GM12878 (cell line): ENCODE measurements around the gene TMEM150A.

Experiments used
- CTCF ChIP-seq, 3 experiments: IDR thresholded peaks in 2 of 3; conservative IDR thresholded peaks in 1 of 3; 2 replicates each; pipeline ENCODE4 v1.5.1; 2011; ENCODE audit warnings: low read depth in 3 of 3, low read length in 3 of 3, mild to moderate bottlenecking in 3 of 3, control low read depth in 2 of 3, moderate library complexity in 2 of 3, inconsistent platforms in 1 of 3, mixed read lengths in 1 of 3; ENCODE audit not compliant: control insufficient read depth in 2 of 3, insufficient read depth in 1 of 3; ENCODE audit errors: extremely low read depth in 1 of 3
- EP300 ChIP-seq, 2 experiments: fragments of 150-350 bp in 1 of 2; IDR thresholded peaks; 2 replicates each; pipeline ENCODE4 v1.6.1; 2011 to 2012; ENCODE audit warnings: low read depth in 2 of 2, low read length in 2 of 2, borderline replicate concordance in 1 of 2, improper control_type of control experiment in 1 of 2, inconsistent platforms in 1 of 2; ENCODE audit not compliant: control insufficient read depth in 1 of 2
- EZH2 ChIP-seq: IDR thresholded peaks from 2 replicates; pipeline ENCODE4 v1.6.1; 2012; ENCODE audit warnings: low read depth, mild to moderate bottlenecking, control low read depth, inconsistent platforms, low read length, borderline replicate concordance; ENCODE audit not compliant: control insufficient read depth
- NBN ChIP-seq: fragments of 450-650 bp; IDR thresholded peaks from 2 replicates; pipeline ENCODE4 v1.6.1; 2016
- NR2C1 ChIP-seq: fragments of 450-650 bp; IDR thresholded peaks from 2 replicates; pipeline ENCODE4 v1.6.1; 2017; ENCODE audit warnings: antibody characterized with exemption, mild to moderate bottlenecking, moderate library complexity
- NRF1 ChIP-seq: conservative IDR thresholded peaks from 2 replicates; pipeline ENCODE4 v1.6.1; 2011; ENCODE audit warnings: mild to moderate bottlenecking, low read depth, low read length, improper control_type of control experiment
- PKNOX1 ChIP-seq: fragments of 450-650 bp; IDR thresholded peaks from 2 replicates; pipeline ENCODE4 v1.6.1; 2016; ENCODE audit warnings: mild to moderate bottlenecking
- POLR2A ChIP-seq: IDR thresholded peaks from 2 replicates; pipeline ENCODE4 v1.6.1; 2011; ENCODE audit warnings: low read depth, mild to moderate bottlenecking, low read length
- RAD51 ChIP-seq: fragments of 450-650 bp; IDR thresholded peaks from 2 replicates; pipeline ENCODE4 v1.6.1; 2016; ENCODE audit warnings: moderate library complexity, mild to moderate bottlenecking, inconsistent platforms
- SIX5 ChIP-seq: IDR thresholded peaks from 2 replicates; pipeline ENCODE4 v1.6.1; 2011; ENCODE audit warnings: mild to moderate bottlenecking, low read depth, low read length, moderate library complexity; ENCODE audit not compliant: severe bottlenecking
- SRF ChIP-seq, 2 experiments: IDR thresholded peaks; 2 replicates each; pipeline ENCODE4 v1.6.1; 2011; ENCODE audit warnings: low read depth in 2 of 2, low read length in 2 of 2, mild to moderate bottlenecking in 1 of 2, moderate library complexity in 1 of 2
- ZNF207 ChIP-seq: fragments of 450-650 bp; IDR thresholded peaks from 2 replicates; pipeline ENCODE4 v1.6.1; 2014; ENCODE audit warnings: antibody characterized with exemption, mild to moderate bottlenecking, borderline replicate concordance

GRCh38 chr2:85623991-85624390 lies 21.5 kb upstream of the TMEM150A start:
- no peak for TF ChIP-seq EP300 (IDR thresholded peaks at IDR 0.05; ENCODE audit: borderline replicate concordance in 1 of 2, control insufficient read depth in 1 of 2, low read depth in 2 of 2, low read length in 2 of 2)
- no peak for TF ChIP-seq RAD51
- TF ChIP-seq POLR2A, result no peak
- TF ChIP-seq SRF (IDR thresholded peaks at IDR 0.05; ENCODE audit: low read depth in 2 of 2, low read length in 2 of 2), result no peak
- no peak for TF ChIP-seq PKNOX1
- TF ChIP-seq NRF1, result no peak
- TF ChIP-seq NR2C1, result no peak
- no peak for TF ChIP-seq EZH2
- no peak for TF ChIP-seq ZNF207
- no peak for TF ChIP-seq NBN
- no peak for TF ChIP-seq CTCF (IDR thresholded peaks at IDR 0.05 in 2 of 3, conservative IDR thresholded peaks at IDR 0.05 in 1 of 3; ENCODE audit: control insufficient read depth in 2 of 3, extremely low read depth in 1 of 3, insufficient read depth in 1 of 3, low read depth in 3 of 3, low read length in 3 of 3)
- TF ChIP-seq SIX5, result no peak
